OCI-LY7 (cell line): ENCODE measurements around the gene F8.
"Not testable (repeated sequence)": the region's sequence is repeated elsewhere in the genome, so short reads cannot be mapped to it uniquely, and the experiment has no call there.

ENCODE experiments used
- EZH2phosphoT487 ChIP-seq: fragments of 200-600 bp; sonication (generic); IDR thresholded peaks from 2 replicates; pipeline ENCODE4 v1.6.1; 2018; ENCODE audit warnings: low read depth, borderline replicate concordance, mild to moderate bottlenecking, mixed run types, antibody characterized with exemption, low read length, moderate library complexity, mixed read lengths
- TF ChIP-seq, protein P1 (sequence below): fragments of 200-600 bp; sonication (generic); conservative IDR thresholded peaks from 2 replicates; pipeline ENCODE4 v1.5.1; 2014; ENCODE audit warnings: mild to moderate bottlenecking, antibody characterized with exemption, low read length, moderate library complexity, mixed read lengths

DNA sequence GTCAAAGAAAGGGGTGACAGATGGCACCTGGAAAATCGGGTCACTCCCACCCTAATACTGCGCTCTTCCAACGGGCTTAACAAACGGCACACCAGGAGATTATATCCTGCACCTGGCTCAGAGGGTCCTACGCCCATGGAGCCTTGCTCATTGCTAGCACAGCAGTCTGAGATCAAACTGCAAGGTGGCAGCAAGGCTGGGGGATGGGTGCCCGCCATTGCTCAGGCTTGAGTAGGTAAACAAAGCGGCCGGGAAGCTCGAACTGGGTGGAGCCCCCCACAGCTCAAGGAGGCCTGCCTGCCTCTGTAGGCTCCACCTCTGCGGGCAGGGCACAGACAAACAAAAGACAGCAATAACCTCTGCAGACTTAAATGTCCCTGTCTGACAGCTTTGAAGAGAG, 83.3 kb downstream of the F8 start:
- TF ChIP-seq, protein P1, sequence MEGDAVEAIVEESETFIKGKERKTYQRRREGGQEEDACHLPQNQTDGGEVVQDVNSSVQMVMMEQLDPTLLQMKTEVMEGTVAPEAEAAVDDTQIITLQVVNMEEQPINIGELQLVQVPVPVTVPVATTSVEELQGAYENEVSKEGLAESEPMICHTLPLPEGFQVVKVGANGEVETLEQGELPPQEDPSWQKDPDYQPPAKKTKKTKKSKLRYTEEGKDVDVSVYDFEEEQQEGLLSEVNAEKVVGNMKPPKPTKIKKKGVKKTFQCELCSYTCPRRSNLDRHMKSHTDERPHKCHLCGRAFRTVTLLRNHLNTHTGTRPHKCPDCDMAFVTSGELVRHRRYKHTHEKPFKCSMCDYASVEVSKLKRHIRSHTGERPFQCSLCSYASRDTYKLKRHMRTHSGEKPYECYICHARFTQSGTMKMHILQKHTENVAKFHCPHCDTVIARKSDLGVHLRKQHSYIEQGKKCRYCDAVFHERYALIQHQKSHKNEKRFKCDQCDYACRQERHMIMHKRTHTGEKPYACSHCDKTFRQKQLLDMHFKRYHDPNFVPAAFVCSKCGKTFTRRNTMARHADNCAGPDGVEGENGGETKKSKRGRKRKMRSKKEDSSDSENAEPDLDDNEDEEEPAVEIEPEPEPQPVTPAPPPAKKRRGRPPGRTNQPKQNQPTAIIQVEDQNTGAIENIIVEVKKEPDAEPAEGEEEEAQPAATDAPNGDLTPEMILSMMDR = not testable (repeated sequence)
- TF ChIP-seq EZH2phosphoT487 = not testable (repeated sequence)
